SU-DHL-6 (cell line): ENCODE results near the gene NDUFS2.

Source experiments
- CTCF ChIP-seq: fragments of 200-600 bp; sonication (generic); IDR thresholded peaks from one replicate; pipeline ENCODE4 v1.5.1; 2017; ENCODE audit warnings: antibody characterized with exemption, mild to moderate bottlenecking, low read length, moderate library complexity; ENCODE audit not compliant: insufficient read depth, poor library complexity, severe bottlenecking
- EZH2phosphoT487 ChIP-seq: fragments of 200-600 bp; sonication (generic), shearing (Covaris generic); conservative IDR thresholded peaks from 2 replicates; pipeline ENCODE4 v1.6.1; 2018; ENCODE audit warnings: mild to moderate bottlenecking, antibody characterized with exemption, low read length, moderate library complexity, mixed read lengths

- TF ChIP-seq CTCF (no peak), EZH2phosphoT487 (no peak)
Measured at GRCh38 chr1:161185282-161185682, 16.9 kb upstream of the NDUFS2 start.
